GM12801 (cell line): ENCODE measurements around the gene TJP1.

Experiments used
- CTCF ChIP-seq: IDR thresholded peaks from one replicate; pipeline ENCODE4 v1.5.1; 2011; ENCODE audit warnings: control low read depth; ENCODE audit not compliant: insufficient read length; ENCODE audit errors: extremely low read depth

Gene TJP1

GRCh38 chr15:29822100-29822683 is at the start of gene TJP1:
Gene TJP1 (minus strand): TSS chr15:29822468. CDS start chr15:29822028, 440 bp downstream.
- no peak for TF ChIP-seq CTCF

- no peak for TF ChIP-seq CTCF
Observed at GRCh38 chr15:29871401-29871800, 49.1 kb upstream of the TJP1 start.

- TF ChIP-seq CTCF: no peak
Observed at GRCh38 chr15:29870495-29871151, 48.4 kb upstream of the TJP1 start.

- TF ChIP-seq CTCF: no peak
Observed at GRCh38 chr15:29867241-29868000, 45.2 kb upstream of the TJP1 start.

- TF ChIP-seq CTCF: no peak
Observed at GRCh38 chr15:29866337-29866736, 44.1 kb upstream of the TJP1 start.

- TF ChIP-seq CTCF: no peak
Observed at GRCh38 chr15:29864501-29864900, 42.2 kb upstream of the TJP1 start.

- TF ChIP-seq CTCF: no peak
Observed at GRCh38 chr15:29863438-29863837, 41.2 kb upstream of the TJP1 start.
